NK-92 treated with Interleukin-12 subunit alpha and Interleukin-12 subunit beta, amount 100 ng/mL, for 24 hours (cell line): ENCODE data around the gene KCNK7.

Experiments used
- DNase-seq: peaks from one replicate; lab custom pipeline; 2025; lab: John Stamatoyannopoulos, UW

The KCNK7 gene

GRCh38 chr11:65588199-65589054 is 7.2 kb downstream of the KCNK7 start:
- DNase-seq: peak; percentile 76

GRCh38 chr11:65586676-65587075 is 8.9 kb downstream of the KCNK7 start:
- no peak for DNase-seq

- no peak for DNase-seq
Measured at GRCh38 chr11:65586247-65586630, 9.4 kb downstream of the KCNK7 start.

DNA sequence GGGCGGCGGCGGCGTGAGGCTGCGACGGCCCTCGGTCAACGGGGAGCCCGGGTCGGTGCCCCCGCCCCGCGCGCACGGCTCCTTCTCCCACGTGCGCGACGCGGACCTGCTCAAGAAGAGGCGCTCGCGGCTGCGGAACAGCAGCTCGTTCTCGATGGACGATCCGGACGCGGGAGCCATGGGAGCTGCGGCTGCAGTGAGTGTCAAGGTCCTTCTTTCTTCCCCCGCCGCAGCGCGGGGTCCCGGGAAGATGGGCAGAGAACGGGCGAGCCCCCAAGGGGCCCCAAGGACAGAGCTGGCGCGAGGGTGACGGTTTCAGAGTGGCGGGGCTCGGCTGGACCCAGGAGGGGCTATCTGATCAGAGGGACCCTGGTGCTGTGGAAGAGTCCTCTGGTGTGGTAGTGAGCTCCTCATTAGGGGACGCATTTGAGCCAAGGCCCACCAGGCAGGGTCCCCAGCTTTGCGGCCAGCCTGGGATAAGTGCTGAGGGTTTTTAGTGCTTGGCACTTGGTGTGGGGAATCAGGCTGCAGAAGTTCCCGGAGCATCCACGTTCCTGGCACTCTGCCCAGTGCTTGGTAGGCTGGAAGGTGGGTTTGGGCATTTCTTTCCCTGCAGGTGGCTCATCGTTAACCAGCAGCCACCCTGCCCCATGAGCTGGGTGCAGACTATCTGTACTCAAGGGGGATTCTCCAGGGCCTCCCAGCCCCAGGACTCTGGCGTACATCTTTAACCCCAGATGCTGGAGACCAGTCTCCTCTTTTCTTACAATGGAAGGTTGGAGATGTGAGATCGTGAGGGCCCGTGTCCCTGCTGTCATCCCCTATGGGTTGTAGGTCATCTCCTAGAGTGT is 10.0 kb downstream of the KCNK7 start:
- no peak for DNase-seq

DNA sequence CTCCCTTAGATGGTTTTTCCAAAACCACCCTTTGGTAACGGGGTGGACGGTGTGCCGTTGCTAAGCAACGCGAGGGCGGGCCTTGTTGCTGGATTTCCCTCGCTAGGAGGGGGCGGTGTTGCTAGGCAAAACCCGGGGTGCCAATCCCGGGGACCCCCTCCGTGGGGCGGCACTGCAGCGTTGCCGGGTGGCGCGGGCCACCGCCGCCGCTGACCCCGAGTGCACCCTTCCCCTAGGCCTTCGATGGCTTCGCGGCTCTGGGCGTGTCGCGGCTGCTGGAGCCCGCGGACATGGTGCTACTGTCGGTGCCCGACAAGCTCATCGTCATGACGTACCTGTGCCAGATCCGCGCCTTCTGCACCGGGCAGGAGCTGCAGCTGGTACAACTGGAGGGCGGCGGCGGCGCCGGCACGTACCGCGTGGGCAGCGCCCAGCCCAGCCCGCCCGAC is 10.9 kb downstream of the KCNK7 start:
- DNase-seq: no peak

DNA sequence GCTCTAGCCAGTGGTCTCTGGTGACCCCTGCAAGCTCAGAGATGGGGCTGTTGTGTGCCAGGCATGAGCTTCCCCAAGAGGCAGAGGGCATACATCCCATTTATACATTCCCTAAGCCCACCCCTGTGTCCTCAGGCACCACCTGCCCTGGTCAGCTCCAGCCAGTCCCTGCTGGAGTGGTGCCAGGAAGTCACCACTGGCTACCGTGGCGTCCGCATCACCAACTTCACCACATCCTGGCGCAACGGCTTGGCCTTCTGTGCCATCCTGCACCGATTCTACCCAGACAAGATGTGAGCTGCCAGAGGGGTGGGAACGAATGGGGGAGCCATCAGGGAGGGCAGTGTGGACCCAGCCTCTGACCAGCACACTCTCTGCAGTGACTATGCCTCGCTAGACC is 11.5 kb downstream of the KCNK7 start:
- no peak for DNase-seq

DNA sequence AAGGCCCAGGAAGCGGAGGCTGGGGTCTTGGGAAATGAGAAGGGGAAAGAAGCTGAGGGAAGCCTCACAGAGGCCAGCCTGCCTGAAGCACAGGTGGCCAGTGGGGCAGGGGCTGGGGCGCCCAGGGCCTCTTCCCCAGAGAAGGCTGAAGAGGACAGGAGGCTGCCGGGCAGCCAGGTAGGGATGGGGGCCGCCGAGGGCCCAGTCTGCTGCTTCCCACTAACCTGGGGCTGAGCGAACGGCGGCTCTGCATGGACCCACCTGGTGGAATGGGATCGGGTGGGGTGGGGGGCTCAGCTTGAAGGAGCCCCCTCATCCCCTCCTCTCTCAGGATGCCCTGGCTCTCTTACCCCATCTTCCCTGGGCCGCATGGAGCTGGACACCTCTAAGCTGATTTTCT is 12.0 kb downstream of the KCNK7 start:
- no peak for DNase-seq

DNA sequence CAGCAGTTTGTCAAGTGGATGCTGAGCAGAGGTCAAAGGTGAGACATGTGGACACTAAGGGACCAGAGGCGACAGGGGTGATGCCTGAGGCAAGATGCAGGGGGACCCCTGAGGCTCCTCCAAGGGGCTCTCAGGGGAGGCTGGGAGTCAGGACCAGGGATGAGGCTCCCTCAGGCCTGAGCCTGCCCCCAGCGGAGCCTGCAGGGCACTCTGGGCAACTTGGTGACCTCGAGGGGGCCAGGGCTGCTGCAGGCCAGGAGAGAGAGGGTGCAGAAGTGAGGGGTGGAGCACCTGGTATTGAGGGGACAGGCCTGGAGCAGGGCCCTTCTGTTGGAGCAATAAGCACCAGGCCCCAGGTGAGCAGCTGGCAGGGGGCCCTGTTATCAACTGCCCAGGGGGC is 13.7 kb downstream of the KCNK7 start:
- DNase-seq: no peak

DNA sequence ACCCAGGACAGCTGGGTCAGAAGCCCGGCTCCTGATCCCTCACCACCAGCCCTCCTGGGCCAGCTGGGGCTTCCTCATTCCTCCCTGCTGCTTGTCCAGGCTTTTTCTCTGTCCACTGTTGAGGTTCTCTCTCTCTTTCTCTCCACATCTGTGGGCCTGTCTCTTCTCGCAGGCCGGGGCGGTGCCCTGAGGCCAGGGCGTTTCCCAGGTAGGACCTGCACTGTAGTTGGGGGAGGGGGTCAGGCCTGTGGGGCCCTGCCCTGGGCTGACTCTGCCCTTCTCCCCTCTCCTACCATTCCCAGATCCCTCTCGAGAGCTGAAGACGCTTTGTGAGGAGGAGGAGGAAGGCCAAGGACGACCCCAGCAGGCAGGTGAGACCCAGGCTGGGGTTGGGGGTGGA is 14.8 kb downstream of the KCNK7 start:
- no peak for DNase-seq

DNA sequence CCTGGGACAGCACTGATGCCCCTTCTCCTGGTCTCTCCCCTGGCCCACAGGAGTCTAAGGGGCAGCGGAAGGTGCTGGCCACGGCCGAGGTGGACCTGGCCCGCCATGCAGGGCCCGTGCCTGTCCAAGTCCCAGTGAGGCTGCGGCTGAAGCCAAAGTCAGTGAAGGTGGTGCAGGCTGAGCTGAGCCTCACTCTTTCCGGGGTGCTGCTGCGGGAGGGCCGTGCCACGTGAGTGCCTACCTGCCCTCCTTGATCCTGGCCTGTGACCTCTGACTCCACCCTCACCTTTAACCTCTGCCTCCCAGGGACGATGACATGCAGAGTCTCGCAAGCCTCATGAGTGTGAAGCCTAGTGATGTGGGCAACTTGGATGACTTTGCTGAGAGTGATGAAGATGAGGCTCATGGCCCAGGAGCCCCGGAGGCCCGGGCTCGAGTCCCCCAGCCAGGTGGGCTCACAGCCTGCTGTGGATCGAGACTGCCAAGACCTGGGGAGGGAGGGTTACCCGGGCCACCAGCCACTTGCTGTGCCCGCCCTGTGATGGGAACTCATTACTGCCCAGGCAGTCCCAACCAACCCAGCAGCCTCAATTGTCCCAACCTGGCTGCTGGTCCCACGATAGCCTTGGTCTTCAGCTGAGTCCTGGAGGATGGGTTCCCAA is 15.4 kb downstream of the KCNK7 start:
- DNase-seq: no peak

DNA sequence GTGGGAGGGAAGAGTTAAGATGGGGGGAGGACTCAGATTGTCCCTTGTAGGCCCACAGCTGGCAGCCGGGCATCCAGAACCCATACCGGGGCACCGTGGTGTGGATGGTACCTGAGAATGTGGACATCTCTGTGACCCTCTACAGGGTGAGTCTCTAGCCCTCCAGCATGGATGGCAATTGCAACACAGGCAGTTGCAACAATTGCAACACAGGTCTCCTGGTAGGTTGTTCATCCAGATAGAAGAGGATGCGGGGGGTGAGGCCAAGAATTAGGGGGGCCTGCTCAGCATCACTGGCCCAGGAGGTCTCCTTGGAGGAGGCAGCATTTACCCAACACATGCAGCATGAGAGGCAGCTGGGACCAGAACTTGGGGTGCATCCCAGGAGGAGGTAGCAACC is 16.3 kb downstream of the KCNK7 start:
- no peak for DNase-seq

DNA sequence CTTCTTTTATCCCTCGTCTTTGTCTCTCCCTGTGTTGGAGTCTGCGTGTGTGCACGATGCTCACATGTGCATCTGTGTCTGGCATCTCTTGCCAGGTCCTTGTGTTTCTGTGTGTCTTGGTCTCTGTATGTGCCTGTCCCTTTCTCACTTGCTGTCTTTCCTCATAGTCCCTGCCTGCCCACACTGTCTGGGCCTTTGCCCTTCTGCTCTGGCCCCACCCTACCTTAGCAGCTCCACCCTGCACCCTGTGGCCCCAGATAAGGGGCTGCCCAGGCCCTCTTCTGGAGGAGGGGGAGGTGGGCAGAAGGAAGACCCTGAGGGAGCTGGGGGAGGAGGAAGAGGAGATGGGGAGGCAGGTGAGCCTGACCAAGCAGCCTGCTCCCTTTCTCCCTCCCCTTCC is 16.9 kb downstream of the KCNK7 start:
- DNase-seq: no peak

DNA sequence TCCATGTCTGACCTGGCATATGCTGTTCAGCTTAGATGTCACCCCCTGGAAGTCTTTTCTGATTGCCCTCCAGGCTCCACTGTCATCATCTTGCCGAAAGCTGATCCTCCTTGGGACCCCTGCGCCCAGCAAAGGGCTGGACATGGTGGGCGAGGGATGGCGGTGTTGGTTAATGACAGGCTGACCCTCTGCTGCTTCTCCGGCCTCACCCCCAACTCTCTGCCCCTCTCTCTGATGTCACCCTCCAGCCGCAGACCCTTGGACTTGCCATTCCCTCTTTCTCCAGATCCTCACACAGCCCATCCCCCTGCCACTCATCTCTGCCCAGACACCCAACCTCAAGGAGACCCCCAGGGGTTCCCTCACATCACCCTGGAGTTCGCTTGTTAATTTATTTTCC is 17.5 kb downstream of the KCNK7 start:
- DNase-seq: no peak

GRCh38 chr11:65577756-65578109 is 17.9 kb downstream of the KCNK7 start:
- no peak for DNase-seq

DNA sequence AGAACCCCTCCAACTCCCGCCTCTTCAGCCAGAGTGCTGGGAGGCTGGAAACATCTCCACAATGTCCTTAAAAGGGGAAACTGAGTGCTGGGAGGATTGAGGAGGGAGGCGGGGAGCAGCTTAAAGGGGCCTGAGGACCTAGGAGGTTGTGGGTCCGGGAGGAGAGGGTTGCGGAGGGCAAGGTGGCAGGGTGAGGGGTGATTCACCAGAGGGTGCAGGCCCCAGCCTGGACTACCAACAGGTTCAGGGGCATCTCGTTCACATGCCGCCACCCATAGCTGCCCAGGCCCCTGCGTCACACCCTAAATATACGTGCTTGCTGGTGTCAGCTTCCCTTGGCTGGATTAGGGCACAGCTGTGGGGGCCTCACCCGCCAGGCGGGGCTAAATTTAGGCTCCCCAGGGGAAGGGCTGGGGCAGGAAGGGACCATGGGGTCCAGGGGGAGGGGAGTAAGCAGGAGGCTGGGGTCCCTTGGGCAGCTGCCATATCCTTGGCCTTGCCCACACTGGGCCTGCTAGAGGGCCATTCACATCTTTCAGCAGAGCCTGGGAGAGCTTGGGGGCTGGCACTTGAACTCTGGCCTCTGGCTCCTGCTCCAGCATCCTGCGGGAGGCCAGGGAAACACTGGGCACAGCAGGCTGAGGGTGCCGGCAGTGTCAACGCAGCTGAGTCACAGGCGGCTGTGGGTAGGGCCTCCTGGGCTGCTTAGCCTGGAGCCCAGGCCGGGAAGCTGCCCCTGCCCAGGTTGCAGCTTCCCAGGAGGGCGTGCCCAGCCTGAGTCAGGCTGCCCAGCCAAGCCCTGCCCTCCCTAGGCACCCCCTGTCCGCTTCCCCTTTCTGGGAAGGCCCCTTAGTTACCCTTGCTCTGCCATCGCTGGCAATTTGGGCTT is 18.5 kb downstream of the KCNK7 start:
- peak; percentile 30 for DNase-seq

GRCh38 chr11:65576232-65576866 is 19.3 kb downstream of the KCNK7 start:
- DNase-seq: no peak

- DNase-seq: peak; percentile 75
Measured at GRCh38 chr11:65575568-65576231, 19.9 kb downstream of the KCNK7 start, which contains the start of gene EHBP1L1. Gene EHBP1L1, plus strand, starts transcription at chr11:65576053. Its CDS starts 250 bp downstream, at chr11:65576303.

DNA sequence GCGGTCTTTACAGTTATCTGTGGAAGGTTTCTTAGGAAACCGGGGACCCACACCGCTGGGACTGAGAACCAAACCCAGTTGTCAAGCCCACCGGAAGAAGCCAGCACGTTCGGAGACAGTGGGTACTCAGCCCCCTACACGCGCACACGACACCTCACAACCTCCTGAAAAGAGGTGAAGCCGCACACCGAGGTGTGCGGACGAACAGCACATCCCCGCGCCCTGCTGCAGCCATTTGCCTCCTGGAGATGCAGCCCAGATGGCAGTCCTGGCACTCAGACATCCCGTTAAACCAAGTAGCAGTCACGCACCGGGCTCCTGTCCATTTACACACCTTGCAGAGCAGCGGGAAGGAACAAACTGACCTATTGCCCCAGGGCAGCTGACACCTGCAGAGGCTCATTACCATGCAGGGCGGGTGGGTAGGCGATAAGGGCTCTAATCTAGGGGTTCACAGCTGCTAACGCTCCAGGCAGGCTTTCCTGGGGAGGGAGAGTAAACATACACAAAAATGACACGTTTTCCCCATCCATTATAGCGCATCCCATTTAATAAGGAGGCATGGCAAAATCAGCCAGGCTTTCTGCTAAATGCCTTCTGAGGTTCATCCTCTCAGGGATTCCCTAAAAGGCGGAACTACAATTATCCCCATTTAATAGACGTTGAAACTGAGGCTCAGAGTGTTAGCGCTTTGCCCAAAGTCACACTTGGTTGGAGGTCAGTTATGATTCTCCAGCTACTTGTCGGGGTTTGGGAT is 20.6 kb downstream of the KCNK7 start:
- DNase-seq: no peak

- peak; percentile 91 for DNase-seq
Measured at GRCh38 chr11:65574109-65574810, 21.3 kb downstream of the KCNK7 start.
